Stimulated activated CD4-positive, alpha-beta T cell treated with anti-CD3 and anti-CD28 coated beads, Interleukin-1b, Interleukin-23, amount 100 ng/mL, for 24 hours (primary cell): Measurements from ENCODE around the gene TLL2.

Experiments
- DNase-seq, 4 experiments: peaks; one replicate each; pipeline ENCODE4 v3.0.0-alpha.2; 2020; ENCODE audit warnings: low read depth in 4 of 4, low spot score in 1 of 4

The TLL2 gene

DNA sequence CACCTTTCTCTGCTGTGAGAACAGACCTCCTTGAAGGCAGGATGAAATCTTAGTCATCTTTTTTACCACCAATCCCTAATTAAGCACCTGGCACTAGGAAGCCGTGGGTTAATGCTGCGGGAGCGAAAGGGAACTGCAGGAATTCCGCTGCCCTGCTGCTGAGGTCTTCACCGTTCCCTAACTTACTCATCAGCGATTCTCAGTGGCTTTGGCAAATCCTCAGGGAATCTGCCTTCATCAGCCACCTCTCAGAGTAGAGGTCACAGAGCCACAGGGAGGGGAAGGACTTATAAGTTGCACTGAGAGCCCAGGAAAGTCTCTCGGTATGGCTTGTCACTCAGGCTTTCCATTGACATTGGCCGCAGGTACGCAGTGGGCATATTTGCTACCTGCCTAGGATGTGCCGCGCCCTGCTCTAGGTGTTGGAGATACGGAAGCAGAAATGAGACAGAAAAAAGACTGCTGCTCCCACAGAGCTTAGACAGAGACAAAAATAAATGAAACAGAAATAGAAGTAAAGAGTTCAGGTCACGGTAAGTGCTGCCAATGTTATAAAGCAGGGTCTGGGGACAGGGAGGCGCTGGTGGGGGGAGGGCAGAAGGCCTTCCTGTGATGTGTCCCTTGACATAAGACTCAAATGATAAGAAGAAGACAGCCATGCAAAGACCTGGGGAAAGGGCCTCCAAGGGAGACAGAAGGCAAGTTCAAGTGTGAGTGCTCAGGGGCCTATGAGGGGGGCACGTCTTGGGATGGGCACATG lies 82.3 kb downstream of the TLL2 start:
- no peak for DNase-seq

GRCh38 chr10:96427291-96427690 lies 86.4 kb downstream of the TLL2 start:
- DNase-seq: no peak

- no peak for DNase-seq
Measured at GRCh38 chr10:96422525-96422924, 91.2 kb downstream of the TLL2 start.

DNA sequence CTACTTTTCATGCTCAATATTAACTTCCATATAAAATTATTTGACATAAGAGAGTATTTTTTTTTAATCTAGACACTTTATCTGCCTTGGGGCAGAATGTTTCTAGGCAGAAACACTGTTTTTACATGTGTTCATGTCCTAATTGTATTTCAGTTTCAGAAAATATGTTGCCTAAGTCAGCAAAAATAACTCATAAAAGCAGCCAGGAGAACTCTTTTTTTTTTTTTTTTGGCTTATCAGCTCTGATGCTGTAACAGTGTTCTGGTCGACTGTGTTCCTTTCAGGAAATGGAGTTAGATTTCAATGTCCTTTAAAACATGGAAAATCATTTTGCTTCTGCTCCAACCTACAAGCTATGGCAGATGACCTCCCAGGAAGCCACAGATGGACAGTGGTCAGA lies 91.7 kb downstream of the TLL2 start:
- DNase-seq: no peak

- DNase-seq: no peak
Measured at GRCh38 chr10:96420228-96421009, 93.3 kb downstream of the TLL2 start.

DNA sequence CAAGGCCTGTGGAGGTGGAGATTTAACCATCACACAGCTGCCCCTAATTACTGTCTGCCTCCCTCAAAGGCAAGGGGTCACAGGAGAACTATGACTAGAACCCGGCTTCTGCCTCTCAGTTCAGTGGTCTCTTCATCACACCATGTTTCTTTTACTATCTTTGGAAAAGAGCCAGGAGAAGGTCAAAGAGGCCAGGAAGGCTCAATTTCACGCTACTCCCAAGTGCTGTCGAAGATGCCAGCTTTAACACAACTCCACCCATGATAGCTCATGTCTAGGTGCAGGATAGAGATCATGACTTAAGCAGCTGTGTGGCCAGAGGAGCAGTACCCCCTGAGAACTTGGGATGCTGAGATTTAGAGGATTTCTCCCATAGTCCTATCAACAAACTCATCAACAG lies 94.4 kb downstream of the TLL2 start:
- no peak for DNase-seq

GRCh38 chr10:96418582-96418981 lies 95.1 kb downstream of the TLL2 start:
- no peak for DNase-seq

DNA sequence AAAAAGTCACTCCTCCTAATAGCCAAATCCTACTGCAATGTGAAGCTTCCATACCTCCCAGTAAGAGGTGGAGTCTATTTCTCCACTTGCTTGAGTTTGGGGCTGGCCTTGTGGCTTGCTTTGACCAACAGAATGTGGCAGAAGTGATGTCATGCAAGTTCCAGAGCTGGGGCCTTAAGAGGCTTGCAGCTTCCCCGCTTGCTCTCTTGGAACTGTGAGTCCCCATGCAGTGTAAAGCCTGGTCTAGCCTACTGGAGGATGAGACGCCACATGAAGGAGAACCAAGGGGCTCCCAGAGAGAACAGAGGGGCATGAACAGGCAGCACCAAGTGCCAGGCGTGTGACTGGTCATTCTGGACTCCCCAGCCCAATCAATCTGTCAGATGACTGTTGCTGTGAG lies 96.3 kb downstream of the TLL2 start:
- no peak for DNase-seq

- no peak for DNase-seq
Measured at GRCh38 chr10:96416643-96417042, 97.1 kb downstream of the TLL2 start.

DNA sequence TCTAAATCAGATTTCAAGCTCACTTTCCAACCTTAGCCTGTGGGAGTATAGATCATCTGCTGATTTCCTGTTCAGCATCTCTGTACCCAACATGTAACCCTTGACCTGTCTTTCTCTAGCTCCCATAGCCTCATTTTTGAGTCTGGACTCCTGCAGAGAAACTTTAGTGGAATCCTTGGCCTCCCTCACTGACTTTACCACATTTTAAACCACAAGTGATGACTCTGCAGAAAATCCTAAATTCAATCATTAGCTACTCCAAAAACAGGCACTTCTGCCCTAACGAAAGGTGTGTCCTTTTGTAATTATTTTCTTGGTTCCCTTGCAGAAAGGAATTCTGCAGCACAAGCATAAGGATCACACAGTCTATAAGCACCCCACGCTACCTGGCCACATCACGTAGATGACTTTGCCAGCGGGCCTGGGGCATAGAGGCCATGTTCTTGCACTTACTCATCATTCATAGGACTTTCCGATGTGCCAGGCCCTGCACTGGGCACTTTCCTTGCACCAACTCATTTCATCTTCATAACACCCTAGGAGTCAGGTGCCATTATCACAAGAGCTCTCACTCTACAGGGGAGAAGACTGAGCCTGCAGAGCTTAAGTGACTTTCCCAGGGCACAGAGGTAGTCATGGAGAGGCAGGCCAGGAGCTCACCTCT lies 97.7 kb downstream of the TLL2 start:
- DNase-seq: no peak

DNA sequence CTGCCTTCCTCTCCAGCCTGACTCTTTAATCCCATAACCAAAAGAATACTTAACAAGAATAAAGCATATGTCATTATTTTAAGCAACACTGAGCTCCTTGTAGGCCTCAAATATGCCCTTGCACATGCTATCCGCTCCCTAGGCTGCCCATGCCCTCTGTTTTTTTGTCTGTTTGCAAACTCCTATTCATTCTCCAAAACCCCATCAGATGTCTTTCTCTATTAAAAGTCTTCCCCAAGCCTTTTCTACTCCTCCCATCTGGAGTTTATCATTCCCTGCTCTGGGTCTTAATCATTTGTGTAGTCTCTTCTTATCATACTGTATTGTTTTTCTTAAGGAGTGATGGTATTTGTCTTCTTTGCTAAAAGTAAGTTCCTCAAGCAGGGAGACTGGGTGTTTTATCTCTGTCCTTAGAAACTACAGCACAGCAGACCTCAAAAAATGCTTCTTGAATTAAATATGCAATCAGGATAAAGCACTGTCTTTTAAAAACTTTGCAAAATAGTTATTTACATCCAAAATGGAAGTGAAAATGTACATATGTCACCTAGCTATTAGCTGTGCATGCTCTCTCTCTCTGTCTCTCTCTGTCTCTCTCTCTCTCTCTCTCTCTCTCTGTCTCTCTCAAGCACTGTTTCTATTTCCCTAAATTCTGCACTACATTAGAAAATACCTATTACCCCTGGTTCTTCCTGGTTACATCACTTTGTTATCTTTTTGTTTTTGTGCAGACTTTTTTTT lies 98.4 kb downstream of the TLL2 start:
- no peak for DNase-seq

DNA sequence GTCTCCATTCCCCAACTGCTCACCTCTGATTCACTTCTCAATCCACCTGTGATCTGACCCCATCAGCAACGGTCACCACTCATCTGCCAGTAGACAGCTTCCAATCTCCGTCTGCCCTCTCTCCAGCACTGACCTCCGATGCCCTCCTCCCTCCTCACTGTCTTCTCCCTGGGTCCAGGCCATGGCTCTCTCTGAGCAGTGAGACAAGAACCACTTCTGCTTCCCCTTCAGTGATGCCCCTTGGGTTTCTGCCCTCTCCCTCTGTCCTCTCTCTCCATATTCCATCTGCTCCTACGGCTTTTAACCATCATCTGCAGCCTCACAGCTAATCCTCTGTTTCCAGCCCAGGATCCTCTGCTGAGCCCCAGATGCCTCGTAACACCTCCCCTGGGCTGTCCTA lies 99.4 kb downstream of the TLL2 start:
- no peak for DNase-seq

DNA sequence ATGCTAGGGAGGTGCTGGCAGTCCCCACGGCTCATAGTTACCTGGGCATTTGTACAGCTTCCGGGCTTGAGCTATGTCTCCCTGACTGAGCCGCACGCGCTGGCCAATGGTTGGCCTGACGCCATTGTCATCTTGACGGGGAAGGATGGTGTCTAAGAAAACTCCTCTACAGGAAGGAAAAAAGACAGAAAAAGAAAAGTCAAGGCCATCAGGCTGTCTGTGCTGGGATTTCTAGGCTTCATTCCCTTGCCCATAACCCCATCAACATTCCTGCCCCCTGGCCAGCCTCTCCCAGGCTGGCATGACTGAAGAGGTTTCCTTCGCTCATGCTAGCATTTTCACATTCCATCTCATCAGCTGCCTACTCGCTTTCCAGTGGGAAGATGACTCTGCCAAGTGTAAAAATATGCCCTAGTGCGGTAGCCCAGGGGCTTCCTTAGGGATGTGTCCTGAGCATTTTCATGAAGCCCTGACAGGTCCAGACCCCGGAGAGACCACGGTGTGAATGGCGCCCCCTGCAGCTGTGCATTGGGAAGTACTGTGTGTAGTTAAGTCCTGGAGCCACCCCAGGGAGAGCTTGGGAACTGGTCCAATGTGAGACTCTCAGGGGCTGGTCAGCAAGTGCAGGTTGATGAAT lies 100.5 kb downstream of the TLL2 start:
- no peak for DNase-seq

DNA sequence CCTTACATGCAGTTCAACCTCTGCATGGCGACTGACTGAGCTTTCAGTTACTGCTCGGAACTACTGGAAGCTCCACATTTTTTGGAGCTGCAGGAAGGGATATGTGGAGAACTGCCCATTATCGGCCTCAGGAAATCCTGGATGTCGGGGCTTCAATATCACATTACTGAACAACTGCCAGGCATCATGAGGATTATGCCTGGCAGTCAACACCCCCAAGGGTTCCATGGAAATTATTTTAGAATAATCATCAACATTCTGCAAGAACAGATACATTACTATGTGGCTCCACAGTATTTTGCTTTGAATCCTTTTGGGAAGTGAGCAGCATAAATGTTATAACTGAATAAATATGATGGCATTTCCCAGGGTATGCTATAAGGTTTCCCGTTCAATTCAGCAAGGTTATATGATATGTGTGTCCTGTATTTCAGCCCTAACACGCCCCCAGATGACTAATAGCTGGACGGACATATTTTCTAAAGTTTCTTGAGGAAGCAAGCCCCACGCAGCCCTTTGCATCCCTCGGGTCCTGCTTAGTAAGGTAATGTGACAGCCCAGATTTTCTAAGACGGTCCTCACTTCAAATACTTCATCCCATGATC lies 101.9 kb downstream of the TLL2 start:
- DNase-seq: no peak

DNA sequence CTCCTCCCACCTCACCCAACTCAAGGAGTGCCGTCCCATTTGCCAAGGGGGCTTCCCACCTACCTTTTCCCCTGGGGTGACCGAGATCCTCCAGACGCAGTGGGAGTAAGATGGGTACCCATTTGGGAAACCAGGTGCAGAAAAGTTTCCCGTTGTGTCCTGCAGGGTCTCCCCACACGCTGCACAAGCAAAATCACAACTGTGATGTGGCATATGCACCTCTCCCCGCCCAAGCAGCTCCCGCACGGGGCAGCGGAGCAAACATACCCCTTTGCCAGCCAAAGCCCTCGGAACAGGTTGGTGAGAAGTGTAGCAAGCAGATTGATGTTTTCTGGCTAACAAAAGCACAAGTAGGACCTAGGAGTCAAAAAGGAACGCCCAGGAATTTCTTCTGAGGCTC lies 103.4 kb downstream of the TLL2 start:
- DNase-seq: no peak

DNA sequence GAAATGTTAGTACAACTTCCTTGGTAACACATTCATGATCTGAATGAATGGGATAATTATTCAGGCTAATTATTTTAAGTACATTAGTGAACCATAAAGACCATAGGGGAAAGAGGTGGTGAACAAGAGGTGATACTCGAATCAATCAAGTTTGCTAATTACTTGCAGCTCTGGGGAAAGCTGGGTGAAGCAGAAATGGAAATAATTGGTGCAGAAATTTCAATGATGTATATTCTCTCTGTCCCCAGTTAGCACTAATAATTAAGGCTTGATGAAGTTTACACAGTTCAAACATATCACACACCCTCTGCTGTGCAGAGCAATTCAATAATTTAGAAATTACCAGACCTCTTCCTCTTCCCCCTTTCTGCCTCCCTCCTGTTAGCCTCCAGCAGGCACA lies 105.5 kb downstream of the TLL2 start:
- DNase-seq: no peak

DNA sequence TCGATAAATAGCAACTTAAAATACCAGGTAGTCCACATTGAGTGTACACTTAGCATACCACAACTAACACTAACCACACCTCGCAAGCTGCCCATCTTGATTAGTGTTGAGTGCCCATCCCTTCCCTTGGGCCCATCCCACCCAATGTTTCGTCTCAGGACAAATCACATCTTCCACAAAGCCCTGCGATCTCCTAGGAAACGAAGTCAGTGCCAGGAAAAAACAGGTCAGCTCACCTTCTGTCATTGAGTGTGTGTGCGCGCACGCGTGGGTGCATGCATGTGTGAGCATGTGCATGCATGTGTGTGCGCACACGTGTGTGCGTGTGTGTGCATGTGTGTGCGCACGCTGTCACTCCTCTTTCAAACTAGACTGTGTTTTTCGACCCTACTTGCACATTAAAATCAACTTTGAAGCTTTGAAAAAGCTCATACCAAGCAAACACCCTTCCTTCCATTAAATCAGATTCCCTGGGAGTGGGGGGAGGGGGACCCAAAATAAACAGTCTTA lies 106.1 kb downstream of the TLL2 start:
- no peak for DNase-seq

DNA sequence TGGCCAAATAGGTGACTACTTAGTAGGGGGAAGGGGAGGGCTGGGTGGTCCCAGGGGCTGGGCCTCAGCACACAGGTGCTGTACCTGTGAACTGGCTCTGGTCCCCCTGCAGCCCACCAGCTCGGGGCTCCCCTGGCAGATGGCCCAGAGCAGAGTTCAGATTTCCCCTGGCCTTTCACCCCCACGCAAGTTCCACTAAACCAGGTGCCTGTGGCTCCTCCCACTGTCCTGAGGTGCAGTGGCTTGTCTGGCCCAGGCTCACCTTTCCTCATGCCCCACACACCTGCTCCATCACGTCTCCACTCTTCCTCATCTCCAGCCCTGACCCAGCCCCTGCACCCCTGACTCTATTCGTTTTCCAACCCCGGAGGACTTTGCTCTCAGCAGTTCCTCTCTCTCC lies 107.6 kb downstream of the TLL2 start:
- no peak for DNase-seq

- DNase-seq: no peak
Measured at GRCh38 chr10:96402417-96403305, 111.1 kb downstream of the TLL2 start.
